GM21825 (cell line): ENCODE data around the gene TNS1.
"Not testable (repeated sequence)": the region's sequence is repeated elsewhere in the genome, so short reads cannot be mapped to it uniquely, and the experiment has no call there.

Experiments used
- ATAC-seq: cut with Tn5 transposase; IDR thresholded peaks from one replicate; pipeline ENCODE4 v1.9.1; 2021; ENCODE audit warnings: mild to moderate bottlenecking, moderate library complexity; ENCODE audit not compliant: unreplicated experiment

Gene TNS1

DNA sequence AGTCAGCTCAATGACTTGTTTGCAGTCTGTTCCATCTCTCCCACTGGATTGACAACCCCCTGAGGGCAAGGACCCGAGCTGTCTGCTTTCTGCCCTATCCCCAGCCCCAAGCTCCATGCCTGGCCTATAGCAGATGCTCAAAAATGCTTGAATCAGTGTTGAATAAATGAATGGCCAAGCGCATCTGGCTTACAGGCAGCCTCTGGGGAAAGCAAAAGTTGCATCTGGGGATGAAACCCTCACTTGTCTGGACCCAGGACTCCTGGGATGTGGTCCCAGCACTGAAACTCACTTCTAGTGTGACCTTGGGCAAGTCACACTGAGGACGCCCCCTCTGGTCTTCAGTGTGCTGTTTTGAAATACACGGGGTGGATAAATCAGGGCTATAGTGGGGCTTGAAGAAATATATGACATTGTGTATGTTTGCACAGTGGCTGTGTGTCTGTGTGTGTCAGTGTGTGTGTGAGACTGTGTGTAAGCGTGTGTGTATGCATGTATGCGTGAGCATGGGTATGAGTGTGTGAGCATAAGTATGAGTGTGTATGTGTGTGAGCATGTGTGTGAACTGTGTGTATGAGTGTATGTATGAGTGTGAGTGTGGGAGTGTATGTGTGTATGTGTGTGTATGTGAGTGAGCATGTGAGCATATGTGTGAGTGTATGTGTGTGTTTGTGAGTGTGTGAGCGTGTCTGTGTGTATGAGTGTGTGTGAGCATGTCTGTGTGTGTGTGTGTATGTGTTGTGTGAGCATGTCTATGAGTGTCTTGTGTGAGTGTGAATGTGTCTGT, 27.8 kb upstream of the TNS1 start:
- no peak for ATAC-seq

DNA sequence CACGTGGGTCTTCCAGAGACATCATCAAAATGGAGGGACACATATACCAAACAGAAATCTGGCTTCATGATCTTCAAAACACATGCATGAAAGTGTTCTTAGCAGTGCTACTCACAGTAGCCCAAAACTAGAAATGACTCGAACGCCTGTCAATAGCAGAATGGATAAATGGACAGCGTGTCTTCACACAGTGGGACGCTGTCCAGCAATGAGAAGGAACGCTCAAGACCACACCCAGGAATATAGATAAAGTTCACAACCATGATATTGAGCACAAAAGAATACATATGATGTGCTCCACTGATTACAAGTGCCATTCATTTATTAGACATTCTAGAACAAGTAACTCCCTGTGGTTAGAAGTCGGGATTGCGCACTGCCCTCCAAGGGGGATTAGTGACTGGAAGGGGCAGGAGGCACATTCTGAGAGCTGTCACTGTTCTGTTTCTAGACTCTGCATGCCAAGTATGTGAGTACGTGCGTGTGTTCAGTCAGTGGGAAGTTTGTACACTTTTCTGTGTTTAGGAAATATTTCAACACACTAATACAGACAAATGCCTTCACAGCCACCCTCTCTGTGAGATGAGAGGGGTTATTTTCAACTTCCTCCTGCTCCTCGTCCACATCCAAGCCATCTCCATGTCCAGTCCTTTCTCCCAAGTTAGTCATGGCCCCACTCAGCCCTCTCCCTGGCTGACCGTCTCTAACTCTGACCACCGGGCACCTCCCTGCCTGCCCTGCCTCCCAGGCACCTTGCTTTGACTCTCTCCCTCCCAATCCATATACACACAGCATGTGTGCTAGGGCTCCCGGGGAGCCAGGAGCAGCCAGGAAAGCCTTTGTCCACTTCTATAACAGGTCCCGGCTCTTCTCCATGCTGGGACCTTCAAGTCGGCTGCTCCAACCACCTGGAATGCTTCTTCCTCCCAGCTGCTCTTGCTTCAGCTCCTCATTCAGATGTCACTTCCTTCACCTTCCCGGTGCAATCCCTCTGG, 26.9 kb upstream of the TNS1 start:
- ATAC-seq, result no peak

DNA sequence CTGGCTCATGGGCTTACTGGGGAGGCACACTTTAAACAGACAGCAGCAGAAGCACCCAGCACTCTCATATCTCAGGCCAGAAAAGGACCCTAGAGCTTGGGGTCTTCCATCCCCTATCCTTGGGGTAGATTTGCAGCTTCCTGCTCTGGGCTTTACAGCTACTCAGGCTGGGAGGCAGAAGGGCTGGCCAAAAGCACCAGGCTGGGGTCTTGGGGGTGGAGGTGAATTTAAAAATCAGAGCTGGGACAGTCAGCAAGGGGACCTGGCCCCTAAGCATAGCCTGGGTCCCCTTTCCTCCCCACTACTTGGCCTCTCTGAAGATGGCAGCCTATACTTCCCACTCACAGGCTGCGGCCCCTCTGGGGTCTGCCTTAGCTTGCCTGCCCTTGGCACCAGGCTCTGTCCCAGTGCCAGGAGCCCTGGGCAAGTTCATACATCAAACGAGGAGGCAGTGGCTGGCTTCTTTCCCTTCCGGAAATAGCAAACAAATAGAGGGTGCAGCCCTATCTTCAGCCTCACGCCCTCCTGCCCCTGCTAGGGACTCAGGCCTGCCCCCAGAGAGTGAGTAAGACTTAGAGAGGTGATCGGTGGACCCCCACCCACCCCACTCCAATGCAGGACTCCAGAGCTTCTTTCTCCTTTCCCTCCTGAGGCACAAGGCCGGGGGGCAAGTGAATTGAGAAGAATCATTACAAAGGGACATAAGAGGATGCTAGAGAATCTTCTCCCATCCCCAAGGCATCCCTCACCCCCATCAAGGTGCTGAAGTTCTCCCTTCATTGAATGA, 26.0 kb upstream of the TNS1 start:
- no peak for ATAC-seq

GRCh38 chr2:218028189-218028495, 25.3 kb upstream of the TNS1 start:
- no peak for ATAC-seq

DNA sequence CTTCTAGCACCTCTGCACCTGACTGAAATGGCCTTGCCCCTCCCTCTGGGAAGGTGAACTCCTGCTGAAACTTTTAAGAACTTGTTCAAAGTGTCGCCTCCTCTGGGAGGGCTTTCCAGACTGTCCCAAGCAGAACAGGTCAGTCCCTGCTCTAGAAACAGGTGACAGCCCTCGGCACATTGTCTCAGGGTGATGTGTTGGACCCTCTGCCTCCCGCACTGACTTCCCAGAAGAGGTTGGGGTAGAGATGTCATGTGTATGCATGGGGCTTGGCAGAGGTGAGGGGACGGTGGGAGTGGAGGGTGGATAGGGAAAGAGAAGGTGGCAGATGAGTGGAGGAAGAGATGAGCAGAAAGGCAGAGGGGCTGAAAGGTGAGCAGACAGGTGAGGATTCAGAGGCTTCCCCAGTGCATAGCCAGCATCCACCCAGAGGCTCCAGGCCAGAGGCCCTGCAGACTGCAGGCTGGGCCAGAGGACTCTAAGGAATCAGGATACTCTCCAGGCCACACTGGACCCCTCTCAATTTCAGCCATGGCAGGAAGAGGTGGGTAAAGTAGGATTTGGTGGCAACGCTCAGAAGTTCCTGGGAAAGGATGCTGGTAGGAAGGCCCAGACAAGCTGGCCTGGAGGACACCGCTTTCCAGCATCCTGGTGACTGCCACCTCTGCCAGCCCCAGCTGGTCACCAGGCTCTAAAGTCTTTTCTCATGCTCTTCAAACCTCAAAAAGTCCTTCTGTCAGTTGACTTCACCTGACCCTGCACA, 24.8 kb upstream of the TNS1 start:
- ATAC-seq, result no peak

GRCh38 chr2:218026676-218027425, 24.1 kb upstream of the TNS1 start:
- no peak for ATAC-seq

DNA sequence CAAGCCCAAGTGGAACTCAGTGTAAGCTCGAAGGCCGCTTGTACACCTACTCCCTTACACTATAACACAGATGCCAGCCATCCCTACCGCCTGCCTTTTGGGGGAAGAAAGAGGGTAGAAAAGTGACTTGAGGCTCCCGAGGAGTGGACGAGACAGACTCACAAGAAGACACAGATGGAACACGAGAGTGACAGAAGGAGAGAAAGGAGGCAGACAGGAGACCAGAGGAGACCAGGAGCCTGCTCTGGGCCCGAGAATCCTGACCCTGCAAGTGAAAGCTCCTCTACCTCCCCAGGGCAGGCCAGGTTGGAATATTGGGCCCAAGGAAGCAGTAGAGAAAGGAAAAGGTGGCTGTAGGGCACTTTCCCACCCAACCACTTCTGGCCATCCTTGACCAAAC, 23.4 kb upstream of the TNS1 start:
- ATAC-seq, result no peak

- ATAC-seq, result no peak
Observed at GRCh38 chr2:218024871-218025270, 22.1 kb upstream of the TNS1 start.

DNA sequence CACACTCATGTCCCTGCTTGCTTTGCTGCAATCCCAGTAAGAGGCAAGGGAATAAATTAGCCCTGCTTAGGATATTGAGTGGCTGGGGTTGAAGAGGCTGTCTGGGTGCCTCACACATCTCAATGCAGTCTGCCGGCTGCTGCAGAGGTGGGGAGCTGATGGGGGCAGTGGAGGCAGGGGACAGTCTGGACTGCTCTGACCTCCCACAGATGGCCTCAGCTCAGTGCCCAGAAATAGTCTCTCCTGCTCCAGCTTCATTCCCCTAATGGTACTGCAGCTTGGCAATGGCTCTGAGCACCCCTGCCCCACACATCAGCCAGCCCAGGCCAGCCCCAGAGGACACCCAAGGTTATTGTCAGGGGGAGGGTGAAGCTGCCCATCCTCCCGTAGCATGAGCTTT, 21.5 kb upstream of the TNS1 start:
- ATAC-seq, result no peak

DNA sequence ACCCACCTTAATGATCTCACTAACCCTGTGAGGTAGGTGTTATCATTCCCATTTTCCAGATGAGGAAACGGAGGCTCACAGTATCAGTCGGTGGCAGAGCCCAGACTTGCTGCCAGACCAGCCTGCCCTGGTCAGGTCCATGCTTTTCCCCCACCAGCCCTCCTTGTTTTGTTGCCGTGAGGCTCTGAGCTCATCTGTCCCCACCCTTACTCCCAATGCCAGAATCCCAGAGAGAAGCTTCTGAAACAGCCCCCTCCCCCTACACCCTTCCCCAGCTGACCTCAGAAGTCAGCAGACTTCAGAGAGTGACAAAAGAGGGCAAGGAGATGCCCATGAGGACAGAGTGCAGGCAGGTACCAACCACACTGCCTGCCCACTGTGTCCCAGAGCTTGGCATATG, 20.8 kb upstream of the TNS1 start:
- ATAC-seq, result no peak

DNA sequence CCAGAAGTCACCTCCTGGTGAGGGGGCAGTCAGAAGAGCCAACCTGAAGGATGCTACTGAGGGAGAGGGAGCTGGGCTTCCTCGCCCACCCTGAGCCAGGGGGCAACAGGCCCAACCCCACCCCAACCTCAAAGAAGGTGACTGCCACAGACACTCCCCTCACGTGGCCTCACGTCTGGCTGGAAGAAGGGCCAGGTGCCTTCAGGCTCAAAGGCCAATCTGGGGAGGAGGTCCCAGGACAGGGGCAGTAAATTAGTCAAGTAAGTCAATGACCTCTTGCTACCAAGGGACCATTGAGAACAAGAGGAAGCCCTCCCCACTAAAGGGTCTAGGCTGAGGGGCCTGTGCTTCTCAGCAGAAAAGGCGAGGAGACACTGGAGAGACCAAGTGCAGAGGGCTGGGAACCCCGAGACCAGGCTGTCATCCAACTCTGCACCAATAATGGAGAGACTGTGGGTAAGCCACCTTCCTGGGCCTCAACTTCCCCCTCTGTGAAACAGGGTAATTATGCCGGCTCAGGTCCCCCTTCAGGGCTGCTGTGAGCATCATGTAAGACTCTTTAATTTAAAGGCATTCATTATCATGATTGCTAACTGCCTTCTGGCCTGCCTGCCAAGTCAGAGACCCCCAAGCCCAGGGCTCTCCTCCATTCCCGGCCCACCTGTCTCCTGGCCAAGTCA, 20.2 kb upstream of the TNS1 start:
- no peak for ATAC-seq

DNA sequence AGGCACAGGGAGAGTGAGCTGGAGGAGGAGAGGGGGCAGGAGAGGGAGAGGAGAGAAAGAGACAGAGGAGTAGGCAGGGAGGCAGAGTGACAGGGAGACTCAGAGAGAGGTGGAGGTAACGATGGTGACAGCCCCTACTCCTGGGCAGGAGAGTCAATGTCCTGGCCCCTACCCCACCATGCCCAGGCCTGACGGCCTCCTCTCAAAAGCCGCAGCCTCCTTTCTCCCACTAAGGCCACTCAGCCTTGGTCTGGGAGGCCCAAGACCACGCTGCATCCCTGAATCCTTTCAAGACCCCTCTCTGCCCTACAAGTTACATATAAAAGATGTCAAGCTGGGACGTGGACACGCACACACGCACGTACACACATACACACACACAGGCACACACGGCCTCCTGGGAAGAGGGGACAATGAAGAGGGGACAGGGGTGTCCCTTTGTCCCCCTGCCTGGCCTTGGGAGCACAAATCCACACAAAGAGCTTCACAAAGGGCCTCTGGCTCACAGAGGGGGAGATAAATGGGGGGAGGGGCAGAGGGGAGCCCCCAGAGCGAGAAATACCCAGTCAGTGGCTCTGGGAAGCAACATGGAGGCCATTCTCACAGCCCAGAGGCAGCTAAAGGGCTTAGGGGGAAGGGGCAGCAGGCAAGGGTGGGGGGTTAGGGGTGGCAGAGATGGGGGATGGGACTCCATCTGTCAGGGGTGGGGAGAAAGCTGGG, 19.5 kb upstream of the TNS1 start:
- no peak for ATAC-seq

GRCh38 chr2:218021536-218022071, 18.8 kb upstream of the TNS1 start:
- no peak for ATAC-seq

DNA sequence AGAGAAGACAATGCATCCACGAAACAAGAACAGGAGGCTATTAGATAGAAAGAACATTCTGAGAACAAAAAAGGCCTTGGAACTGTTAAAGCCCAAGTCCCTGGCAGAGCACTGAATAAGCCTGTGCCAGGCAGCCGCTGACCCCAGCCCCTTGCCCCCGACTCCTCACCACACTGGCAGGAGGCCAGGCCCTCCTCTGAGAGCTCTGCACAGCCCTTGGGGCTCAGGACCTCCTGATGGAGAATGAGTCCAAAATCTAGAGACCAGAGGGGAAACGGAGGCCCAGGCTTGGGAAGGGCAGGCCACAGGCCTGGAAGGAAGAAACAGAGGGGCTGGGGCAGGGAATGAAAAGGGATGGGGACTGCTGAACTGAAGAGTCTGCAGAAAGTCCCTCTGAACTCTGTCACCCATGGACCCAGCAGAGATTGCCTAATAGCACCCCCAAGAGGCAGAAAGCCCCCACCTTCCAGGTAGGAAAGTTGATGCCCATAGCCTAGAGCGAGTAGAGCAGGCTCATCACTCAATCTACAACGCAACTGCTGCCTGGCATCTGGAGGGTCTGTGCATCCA, 18.3 kb upstream of the TNS1 start:
- ATAC-seq, result no peak

- no peak for ATAC-seq
Observed at GRCh38 chr2:218020281-218020680, 17.5 kb upstream of the TNS1 start.

DNA sequence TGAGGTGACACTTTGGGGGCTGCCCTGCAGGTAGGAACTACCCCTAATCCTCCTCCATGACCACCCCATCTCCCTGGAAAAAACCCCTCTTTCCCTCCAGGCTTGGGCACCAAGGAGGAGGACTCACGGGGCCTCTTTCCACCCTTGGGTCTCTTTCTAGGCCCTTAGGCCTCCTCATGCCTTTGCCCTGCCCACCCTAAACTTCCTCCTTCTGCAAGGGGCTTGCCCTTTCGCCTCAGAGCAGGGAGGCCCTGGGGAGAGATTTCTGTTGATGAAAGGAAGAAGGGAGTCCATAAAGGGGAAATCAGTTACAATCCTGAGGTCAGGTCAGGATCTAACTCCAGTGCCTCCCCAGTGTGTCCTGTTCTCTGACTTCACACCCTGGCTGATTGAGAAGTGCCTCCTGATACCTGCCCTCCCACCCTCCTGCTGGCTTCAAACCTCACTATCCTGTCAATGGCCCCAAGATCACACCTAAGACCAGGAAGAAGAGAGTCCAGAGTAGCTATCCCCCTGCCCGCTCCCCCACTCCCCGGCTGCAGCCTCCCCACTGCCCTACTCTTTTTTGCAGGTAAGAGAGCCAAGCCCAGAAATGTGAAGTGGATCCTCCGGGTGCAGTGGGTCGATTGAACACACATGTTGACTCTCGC, 16.7 kb upstream of the TNS1 start:
- no peak for ATAC-seq

DNA sequence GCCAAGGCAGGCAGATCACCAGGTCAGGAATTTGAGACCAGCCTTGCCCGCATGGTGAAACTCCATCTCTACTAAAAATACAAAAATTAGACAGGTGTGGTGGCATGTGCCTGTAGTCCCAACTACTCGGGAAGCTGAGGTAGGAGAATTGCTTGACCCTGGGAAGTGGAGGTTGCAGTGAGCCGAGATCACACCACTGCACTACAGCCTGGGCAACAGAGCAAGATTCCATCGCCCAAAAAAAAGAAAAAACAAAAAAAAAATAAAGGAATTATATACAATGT, 16.0 kb upstream of the TNS1 start:
- ATAC-seq, result not testable (repeated sequence)
